ENCODE data around the gene SYVN1.

DNA sequence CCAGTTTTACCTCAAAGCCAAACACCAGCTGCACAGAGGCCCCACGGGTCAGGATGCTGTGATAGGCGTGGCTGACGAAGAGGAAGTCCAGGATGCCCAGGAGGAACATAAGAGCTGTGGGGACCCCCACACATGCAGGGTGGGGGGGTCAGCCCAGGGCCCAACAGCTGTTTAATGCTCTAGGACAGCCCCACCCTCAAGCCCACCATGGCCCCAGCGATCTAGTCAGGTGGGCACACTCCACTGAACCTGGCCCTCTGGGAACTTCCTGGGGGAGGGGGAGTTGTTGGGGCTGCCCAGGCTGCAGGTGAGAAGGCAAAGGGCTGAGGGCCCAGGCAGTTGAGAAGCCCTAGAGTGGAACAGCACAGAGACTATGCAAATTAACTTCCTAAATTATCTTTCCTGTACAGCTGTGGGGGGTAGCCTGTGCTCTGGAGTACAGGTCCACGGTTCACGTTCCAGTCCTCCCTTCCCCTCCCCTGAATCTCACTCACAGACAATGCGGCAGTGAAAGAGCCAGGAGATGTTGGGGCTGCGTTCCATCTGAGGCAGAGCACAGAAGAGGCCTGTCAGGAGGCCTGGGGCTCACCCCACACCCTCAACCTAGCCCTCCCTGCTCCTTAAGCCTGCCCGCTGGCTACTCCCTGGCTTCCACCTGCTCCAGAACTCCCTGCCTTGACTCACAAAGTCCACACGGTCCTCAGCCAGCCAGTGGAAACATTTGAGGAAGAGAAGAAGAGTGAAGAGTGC is 1.9 kb downstream of the SYVN1 start:
- no peak for TF ChIP-seq FOXM1 (IDR thresholded peaks at IDR 0.05; ENCODE audit: borderline replicate concordance)
- TF ChIP-seq ARNT (IDR thresholded peaks at IDR 0.05): no peak
- no peak for TF ChIP-seq FOXK2 (IDR thresholded peaks at IDR 0.05)
- TF ChIP-seq L3MBTL2 (conservative IDR thresholded peaks at IDR 0.05): no peak
- TF ChIP-seq FOXA1 (IDR thresholded peaks at IDR 0.05): no peak
- no peak for TF ChIP-seq TARDBP (IDR thresholded peaks at IDR 0.05)
- TF ChIP-seq, protein P1, sequence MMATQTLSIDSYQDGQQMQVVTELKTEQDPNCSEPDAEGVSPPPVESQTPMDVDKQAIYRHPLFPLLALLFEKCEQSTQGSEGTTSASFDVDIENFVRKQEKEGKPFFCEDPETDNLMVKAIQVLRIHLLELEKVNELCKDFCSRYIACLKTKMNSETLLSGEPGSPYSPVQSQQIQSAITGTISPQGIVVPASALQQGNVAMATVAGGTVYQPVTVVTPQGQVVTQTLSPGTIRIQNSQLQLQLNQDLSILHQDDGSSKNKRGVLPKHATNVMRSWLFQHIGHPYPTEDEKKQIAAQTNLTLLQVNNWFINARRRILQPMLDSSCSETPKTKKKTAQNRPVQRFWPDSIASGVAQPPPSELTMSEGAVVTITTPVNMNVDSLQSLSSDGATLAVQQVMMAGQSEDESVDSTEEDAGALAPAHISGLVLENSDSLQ (IDR thresholded peaks at IDR 0.05): no peak
- no peak for TF ChIP-seq BHLHE40 (IDR thresholded peaks at IDR 0.05; ENCODE audit: borderline replicate concordance)
- no peak for TF ChIP-seq ELF4 (IDR thresholded peaks at IDR 0.05)
- TF ChIP-seq SUZ12 (IDR thresholded peaks at IDR 0.05): no peak
